GM21528 (cell line): ENCODE data around the gene EFNA1.
"Not testable (repeated sequence)": the region's sequence is repeated elsewhere in the genome, so short reads cannot be mapped to it uniquely, and the experiment has no call there.

Source experiments
- ATAC-seq: cut with Tn5 transposase; IDR thresholded peaks from one replicate; pipeline ENCODE4 v1.9.1; 2021; ENCODE audit warnings: mild to moderate bottlenecking, moderate library complexity; ENCODE audit not compliant: unreplicated experiment, low FRiP score

EFNA1 gene

DNA sequence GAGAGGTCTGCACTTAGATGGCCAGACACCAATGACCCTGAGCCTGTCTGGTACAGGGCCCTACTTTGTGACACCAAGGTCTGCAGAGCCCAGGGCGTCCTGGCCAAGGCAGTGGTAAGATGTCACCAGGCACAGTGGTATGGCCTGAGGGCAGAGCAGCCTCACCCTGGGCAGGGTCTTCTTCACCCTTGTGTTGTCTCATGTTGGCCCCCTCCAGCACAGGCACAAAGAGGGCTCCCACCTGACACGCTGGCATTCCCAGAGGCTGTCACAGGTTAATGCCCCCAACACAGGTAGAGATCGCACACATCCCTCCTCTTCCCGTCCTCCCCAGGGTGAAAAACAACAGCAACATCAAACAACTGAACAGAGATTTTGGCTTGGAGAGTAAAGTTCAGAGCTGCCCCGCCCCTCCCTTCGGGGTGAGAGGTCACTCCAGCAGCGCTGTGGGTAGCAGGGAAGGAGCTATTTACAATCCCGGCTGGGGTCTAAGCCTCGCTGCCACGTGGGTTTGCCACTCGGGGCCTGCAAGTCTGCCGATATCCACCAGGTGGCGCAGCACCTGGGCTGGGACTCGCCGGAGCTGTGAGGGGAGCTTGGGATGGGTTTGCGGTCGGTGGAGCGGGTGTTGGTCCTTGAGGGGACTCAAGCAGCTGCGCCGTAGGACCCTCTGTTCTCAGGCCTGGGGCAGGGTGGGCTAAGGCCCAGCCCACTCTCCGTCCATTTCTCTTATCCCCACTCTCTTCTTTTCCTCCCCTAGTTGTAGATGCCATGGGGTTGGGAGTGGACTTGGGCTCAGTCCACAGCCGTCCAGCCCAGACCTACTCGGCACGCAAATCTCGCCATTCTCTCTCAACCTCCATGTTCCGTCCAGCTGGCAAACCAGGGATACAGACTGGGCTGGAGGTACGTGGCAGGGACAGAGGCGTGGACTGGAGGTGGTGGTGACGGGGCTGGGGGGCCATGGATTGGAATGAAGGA is 36.3 kb upstream of the EFNA1 start:
- peak; percentile 49 for ATAC-seq

DNA sequence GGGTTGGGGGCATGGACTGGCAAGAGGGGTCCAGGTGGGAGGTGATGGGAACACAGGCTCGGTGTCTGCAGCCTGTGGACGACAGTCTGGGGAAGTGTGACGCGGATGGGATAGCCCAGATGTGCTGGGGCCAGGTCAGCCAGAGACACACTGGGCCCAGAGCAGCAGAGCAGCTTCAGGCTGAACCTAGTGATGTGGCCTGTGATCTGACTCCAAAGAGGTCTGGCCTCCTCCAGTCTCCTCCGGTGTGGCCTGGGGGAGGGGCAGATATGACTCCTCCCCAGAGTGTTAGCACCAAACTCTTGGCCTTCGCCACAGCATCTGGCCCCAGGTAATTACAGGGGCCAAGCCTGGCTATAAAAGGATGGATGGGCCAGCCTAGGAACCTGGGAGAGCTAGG is 35.5 kb upstream of the EFNA1 start:
- no peak for ATAC-seq

GRCh38 chr1:155092641-155093040 is 35.0 kb upstream of the EFNA1 start:
- no peak for ATAC-seq

- no peak for ATAC-seq
Observed at GRCh38 chr1:155093911-155094621, 33.6 kb upstream of the EFNA1 start.

DNA sequence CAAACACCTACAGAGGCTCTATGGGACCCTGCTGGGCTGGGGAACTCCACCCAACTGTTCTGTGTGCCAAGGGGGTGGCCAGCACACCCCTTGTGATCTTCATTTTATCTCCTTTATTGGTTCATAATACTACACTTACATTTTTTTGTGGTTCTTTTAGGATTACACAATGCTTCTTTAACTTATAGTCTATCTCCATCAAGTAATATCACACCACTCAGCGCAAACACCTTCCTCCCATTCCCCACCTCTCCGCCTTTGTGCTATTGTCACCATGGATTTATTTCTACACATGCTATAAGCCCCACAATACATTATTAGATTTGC is 33.1 kb upstream of the EFNA1 start:
- no peak for ATAC-seq

DNA sequence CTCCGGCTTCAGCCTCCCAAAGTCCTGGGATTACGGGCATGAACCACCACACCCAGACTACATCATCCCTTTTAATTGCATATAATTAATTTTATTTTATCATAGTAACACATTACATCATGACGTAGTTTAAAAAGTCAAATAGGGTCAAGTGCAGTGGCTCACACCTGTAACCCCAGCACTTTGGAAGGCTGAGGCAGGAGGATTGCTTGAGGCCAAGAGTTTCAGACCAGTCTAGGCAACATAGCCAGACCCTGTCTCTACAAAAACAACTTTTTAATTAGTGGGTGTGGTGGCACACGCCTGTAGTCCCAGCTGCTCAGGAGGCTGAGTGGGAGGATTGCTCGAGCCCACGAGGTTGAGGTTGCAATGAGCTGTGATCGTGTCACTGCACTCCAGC is 28.3 kb upstream of the EFNA1 start:
- ATAC-seq, result no peak

DNA sequence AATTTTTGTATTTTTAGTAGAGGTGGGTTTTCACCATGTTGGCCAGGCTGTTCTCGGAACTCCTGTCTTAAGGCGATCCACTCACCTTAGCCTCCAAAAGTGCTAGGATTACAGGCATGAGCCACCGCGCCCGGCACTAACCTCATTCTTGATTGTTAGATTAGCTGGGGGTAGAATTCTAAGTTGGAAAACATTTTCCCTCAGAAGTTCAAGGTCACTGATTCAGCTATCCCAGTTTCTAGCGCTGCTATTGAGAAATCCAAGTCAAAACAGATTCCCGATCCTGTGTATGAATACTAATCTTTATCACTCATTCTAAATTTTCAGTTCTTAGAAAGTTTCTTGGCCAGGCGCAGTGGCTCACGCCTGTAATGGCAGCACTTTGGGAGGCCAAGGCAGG is 24.4 kb upstream of the EFNA1 start:
- ATAC-seq, result no peak

DNA sequence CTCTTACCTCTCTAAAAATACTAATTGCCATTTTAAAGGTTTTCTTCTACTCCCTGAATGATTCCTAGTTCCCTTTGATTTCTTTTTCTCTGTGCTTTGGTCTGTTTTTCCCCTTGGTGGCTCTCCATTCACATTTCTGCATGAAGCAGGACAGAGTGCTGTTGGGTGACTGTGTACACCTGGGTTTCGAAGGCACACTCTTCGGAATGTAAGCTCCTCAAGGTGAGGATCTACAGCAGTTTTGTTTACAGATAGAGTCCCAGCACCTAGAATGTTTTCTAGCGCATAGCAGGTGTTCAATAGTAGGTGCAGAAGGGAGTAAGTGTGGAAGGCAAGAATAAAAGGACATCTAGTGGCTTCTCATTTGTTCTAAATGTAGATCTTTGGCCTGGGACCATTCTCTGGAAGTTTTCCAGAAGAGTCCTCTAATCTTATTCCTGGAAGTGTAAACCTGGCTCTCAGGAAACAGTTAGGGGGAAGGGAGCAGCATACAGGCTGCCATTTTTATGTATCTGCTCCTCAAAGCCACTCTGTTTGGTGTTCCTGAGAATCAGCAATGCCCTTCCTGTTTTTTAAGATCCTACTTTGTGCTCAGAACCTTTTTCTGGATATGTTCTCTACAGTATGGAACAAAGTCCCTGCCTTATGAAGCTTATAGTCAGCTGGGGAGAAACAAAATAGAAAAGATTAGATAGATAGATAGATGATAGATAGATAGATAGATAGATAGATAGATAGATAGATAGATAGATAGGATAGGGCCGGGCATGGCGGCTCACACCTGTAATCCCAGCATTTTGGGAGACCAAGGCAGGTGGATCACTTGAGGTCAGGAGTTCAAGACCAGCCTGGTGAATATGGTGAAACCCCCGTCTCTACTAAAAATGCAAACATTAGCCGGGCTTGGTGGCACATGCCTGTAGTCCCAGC is 22.8 kb upstream of the EFNA1 start:
- ATAC-seq, result no peak

DNA sequence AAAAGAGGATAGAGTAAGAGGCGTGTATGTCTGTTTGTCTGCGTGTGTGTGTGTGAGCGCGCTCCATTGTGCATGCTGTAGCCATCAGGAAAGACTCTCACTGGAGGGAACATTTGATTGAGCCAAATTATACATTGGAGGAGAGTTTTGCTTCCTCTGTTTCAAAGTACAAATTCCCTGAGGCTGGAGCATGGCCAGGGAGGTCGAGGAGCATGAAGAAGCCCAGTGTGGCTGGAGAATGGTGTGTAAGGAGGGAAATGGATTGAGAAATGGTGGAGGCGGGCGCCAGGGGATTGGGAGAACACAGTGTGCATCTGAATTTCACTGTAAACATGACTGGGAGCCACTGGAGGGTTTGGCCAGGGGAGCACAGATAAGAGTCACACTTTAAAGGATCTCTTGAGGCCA is 22.1 kb upstream of the EFNA1 start:
- no peak for ATAC-seq

GRCh38 chr1:155106862-155107261 is 20.8 kb upstream of the EFNA1 start:
- ATAC-seq, result no peak

DNA sequence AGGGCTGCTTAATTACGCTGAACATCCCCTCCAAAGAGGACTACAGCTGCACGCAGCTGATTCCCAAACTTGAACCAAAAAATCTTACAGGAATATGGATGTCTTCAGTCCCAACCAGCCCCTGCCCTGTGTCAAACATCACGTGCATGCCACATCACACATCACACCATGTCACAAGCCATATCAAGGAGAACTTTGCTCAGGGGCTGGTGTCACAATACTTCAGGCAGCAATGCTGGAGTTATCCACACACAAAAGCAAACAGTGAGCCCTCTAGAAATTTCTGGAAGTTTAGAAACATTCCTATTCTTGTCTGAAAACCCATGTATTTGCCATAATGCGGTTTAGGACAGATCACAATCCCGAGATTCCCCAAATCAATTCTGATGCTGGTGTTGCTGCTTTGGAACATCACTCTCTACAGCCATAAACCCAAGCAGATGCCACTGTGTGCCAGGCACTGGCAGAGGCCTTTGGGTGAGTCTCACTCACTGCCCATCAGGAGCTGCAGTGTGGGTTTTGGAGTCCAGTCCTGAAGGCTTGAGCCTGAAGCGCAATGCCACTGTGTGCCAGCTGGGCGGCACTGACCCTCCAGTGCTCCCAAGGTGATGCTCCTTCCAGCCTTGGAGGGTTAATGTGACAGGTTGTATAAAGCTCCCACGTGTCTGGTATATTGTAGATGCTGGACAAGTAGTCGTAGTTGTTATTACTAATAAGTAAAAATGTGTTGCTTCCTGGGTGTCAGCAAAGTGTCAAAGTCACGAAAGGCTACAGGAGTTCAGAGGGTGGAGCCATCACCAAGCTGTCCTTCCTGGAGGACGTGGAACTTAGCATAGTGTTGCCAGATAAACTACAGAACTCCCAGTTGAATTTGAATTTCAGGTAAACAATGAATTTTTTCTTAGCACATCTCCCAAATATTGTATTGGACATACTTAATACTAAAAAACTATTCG is 20.1 kb upstream of the EFNA1 start:
- ATAC-seq, result no peak

DNA sequence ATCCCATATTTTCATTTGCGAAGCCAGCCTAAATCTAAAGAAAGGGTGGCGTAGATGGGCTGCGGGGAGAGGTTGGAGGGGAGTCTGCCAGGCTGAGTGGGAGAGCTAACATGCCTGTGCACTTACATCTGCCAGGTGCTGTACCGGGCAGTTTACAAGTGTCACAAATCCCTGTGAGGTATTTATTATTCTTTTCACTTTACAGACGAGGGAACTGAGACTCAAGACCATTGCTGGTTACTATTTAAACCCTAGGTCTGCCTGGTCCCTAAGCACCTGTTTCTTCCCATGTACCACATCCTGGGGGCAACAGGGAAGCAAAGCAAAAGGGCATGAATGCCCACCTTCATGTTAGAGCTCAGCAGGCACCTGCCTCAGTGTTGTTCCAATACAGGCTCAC is 19.4 kb upstream of the EFNA1 start:
- ATAC-seq, result no peak

GRCh38 chr1:155110381-155110780 is 17.3 kb upstream of the EFNA1 start:
- ATAC-seq, result no peak

DNA sequence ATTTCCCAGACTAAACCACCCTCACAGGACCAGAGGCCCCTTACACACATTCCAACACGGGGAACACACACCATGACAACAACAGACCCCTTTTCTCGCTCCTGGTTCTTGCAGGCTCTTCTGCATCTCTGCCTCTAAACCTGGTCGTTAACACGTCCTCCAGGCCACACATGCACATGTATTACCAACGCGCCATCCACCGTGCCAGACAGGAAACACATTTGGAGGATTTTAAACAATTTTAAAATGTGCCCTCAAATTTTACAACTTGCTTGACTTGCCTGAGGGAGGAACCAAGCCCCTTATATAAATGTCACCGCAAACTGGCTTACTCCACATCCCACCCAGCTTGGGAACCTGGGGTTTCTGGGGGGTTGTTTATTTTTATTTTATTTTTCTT is 16.9 kb upstream of the EFNA1 start:
- ATAC-seq, result no peak

GRCh38 chr1:155113450-155113980 is 14.2 kb upstream of the EFNA1 start:
- no peak for ATAC-seq

DNA sequence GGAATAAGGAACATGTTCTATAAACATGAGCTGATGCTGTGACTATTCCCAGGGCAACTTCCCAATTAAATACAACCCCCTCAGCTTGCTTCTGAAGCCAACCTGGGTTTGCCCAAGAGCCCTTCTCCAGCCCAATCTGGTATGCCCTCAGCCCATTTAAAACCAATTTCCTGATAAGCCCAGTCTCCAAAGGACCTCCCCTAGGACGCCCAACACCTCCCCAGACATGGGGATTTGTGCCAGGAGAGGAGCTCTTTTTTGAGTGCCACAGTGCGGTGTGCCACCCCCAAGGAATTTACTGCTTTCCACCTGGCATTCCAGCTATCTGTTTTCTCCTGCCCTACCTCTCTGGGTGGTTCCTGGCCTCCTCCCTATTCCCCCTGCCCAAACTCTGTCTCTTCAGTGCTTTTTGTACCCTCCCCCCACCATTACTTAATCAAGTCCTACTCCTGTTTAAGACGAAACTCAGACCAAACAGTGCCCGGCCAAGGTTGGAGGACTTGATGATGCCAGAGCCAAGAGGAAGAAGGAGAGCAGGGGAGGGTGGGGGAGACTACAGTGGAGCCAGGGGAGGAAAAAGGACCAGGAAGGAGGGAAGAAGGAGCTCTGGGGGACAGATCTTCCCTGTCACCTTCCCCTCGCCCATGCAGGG is 11.4 kb upstream of the EFNA1 start:
- no peak for ATAC-seq

GRCh38 chr1:155117610-155118009 is 10.1 kb upstream of the EFNA1 start:
- ATAC-seq, result no peak

GRCh38 chr1:155118090-155118489 is 9.6 kb upstream of the EFNA1 start:
- not testable (repeated sequence) for ATAC-seq

DNA sequence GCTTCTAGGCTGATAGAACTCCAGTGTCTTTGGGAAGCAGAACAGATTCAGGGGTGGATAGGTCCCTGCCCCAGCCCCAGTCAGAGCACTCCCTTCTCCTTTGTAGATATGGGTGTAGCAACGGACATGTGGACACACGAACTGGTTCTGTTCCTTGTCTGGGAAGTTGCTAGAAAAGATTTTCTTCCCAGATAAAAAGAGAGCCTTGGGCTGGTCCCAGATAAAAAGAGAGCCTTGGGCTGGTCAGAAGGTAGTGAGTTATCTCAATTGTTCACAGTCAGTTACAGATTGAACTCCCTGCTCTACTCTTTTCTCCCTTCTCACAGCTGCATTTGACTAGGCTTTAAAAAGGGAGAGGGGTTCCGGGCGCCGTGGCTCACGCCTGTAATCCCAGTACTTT is 7.4 kb upstream of the EFNA1 start:
- ATAC-seq, result no peak
